Calu3 (cell line): ENCODE data around the gene AK4. TPM values are rescaled to one million over a fixed set of nuclear protein-coding genes. Genes with fewer than 3 reads are reported as not detected.
"Not testable (repeated sequence)": the region's sequence is repeated elsewhere in the genome, so short reads cannot be mapped to it uniquely, and the experiment has no call there.

ENCODE experiments used
- BruUV-seq: library from RNA; stranded (reverse); fragments of 400-500 nt; replicated peaks from 2 replicates; lab custom pipeline; 2021; lab: Mats Ljungman, UMichigan
- CTCF ChIA-PET: fragments of 300-600 bp; sonication (Branson Sonifier 250); formaldehyde crosslinking; loops from one replicate; lab custom pipeline; 2022; ENCODE audit warnings: antibody characterized with exemption; lab: Charles Lee
- DNase-seq: peaks from one replicate; pipeline ENCODE4 v3.0.0; 2022
- H3K27ac Mint-ChIP-seq: one replicate; pipeline ENCODE4 v1.8.0; 2022; ENCODE audit warnings: mixed read lengths; ENCODE audit not compliant: unreplicated experiment
- H3K27me3 Mint-ChIP-seq: one replicate; pipeline ENCODE4 v1.8.0; 2022; ENCODE audit warnings: mixed read lengths; ENCODE audit not compliant: unreplicated experiment
- H3K36me3 Mint-ChIP-seq: one replicate; pipeline ENCODE4 v1.8.0; 2022; ENCODE audit warnings: mild to moderate bottlenecking, moderate library complexity, mixed read lengths; ENCODE audit not compliant: insufficient read depth, unreplicated experiment
- H3K4me1 Mint-ChIP-seq: one replicate; pipeline ENCODE4 v1.8.0; 2022; ENCODE audit warnings: mild to moderate bottlenecking, low read depth, mixed read lengths; ENCODE audit not compliant: unreplicated experiment
- H3K4me3 Mint-ChIP-seq: one replicate; pipeline ENCODE4 v1.8.0; 2022; ENCODE audit warnings: mild to moderate bottlenecking, low read depth, moderate library complexity, mixed read lengths; ENCODE audit not compliant: unreplicated experiment
- H3K9me3 Mint-ChIP-seq: one replicate; pipeline ENCODE4 v1.8.0; 2022; ENCODE audit warnings: low read depth, mixed read lengths; ENCODE audit not compliant: unreplicated experiment
- CTCF ChIP-seq: fragments of 200-600 bp; IDR thresholded peaks from one replicate; pipeline ENCODE4 v1.8.0; 2022; ENCODE audit warnings: antibody characterized with exemption; ENCODE audit not compliant: unreplicated experiment
- intact Hi-C: fragments of 100-400 bp; cut with micrococcal nuclease; formaldehyde crosslinking; loops from one replicate; pipeline ENCODE4 v1.10.0; 2022; ENCODE audit not compliant: unreplicated experiment
- total RNA-seq: library from RNA; stranded (reverse); gene quantifications from 2 replicates; pipeline ENCODE4 v1.2.3, GENCODE V29; 2022

Gene AK4
- total RNA-seq, 1 experiment from 2014 or later, result 49.9 TPM

DNA sequence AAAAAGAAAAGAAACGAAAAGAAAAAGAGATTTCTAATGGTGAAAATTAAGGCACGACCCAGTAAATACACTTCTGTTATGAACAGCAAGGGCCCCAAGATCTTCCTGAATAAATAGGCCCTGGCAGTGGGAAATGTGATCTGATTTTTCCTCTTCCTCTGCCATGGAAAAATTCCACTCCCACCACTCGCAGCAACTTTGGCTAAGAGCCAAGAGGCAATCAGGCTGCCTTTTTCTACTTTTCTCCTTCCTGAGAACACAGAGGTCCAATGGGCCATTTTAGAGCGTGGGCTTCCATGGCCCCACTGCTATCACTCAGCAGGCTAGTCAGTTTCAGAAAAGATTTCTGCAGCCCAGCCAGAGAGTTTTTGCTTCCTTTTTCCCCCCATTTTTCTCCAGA is 33.7 kb upstream of the AK4 start:
- no peaks in the 10 kb centered on the region for H3K27me3 Mint-ChIP-seq
- H3K4me3 Mint-ChIP-seq, result no peak overlapping the region
- no peak overlapping the region for H3K27ac Mint-ChIP-seq
- H3K9me3 Mint-ChIP-seq, result peaks cover 3% of the 10 kb centered on the region
- intact Hi-C loops, result no loop called here
- TF ChIP-seq CTCF, result no peak
- BruUV-seq, result no TSS peak
- CTCF ChIA-PET, result no interaction called here
- DNase-seq, result no peak
- no peaks in the 10 kb centered on the region for H3K4me1 Mint-ChIP-seq
- H3K36me3 Mint-ChIP-seq, result no peaks in the 10 kb centered on the region

- CTCF ChIA-PET, result no interaction called here
- Mint-ChIP-seq H3K36me3 (no peaks in the 10 kb centered on the region), H3K27ac (no peak overlapping the region), H3K4me1 (no peaks in the 10 kb centered on the region), H3K4me3 (no peak overlapping the region), H3K27me3 (no peaks in the 10 kb centered on the region), H3K9me3 (no peaks in the 10 kb centered on the region)
- intact Hi-C loops, result no loop called here
- DNase-seq, result no peak
- BruUV-seq, result no TSS peak
- TF ChIP-seq CTCF, result no peak
Observed at GRCh38 chr1:65119951-65120350, 28.1 kb upstream of the AK4 start.

- H3K27me3 Mint-ChIP-seq, H3K36me3 Mint-ChIP-seq, intact Hi-C loops, H3K4me1 Mint-ChIP-seq, H3K9me3 Mint-ChIP-seq, H3K4me3 Mint-ChIP-seq, H3K27ac Mint-ChIP-seq, DNase-seq, BruUV-seq: not testable (repeated sequence)
- CTCF ChIA-PET, result interaction anchor here (1.0 kb wide), 1 partner anchor 47 kb away, joined by 4 read pairs; no protein-coding TSS in a partner anchor
Observed at GRCh38 chr1:65129104-65129503, 18.9 kb upstream of the AK4 start.

GRCh38 chr1:65138524-65138923 is 9.5 kb upstream of the AK4 start:
- intact Hi-C loops, result no loop called here
- H3K4me1 Mint-ChIP-seq, result peaks cover 20% of the 10 kb centered on the region
- no peaks in the 10 kb centered on the region for H3K36me3 Mint-ChIP-seq
- no peak overlapping the region for H3K27ac Mint-ChIP-seq
- DNase-seq, result no peak
- no peak for TF ChIP-seq CTCF
- CTCF ChIA-PET, result no interaction called here
- BruUV-seq, result no TSS peak
- H3K9me3 Mint-ChIP-seq, result no peaks in the 10 kb centered on the region
- no peaks in the 10 kb centered on the region for H3K27me3 Mint-ChIP-seq
- no peak overlapping the region for H3K4me3 Mint-ChIP-seq

DNA sequence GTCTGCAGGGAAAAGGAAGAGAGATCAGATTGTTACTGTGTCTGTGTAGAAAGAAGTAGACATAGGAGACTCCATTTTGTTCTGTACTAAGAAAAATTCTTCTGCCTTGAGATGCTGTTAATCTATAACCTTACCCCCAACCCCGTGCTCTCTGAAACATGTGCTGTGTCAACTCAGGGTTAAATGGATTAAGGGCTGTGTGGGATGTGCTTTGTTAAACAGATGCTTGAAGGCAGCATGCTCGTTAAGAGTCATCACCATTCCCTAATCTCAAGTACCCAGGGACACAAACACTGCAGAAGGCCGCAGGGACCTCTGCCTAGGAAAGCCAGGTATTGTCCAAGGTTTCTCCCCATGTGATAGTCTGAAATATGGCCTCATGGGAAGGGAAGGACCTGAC is 8.2 kb upstream of the AK4 start:
- H3K9me3 Mint-ChIP-seq, CTCF ChIA-PET, H3K27me3 Mint-ChIP-seq, H3K36me3 Mint-ChIP-seq, DNase-seq, H3K4me3 Mint-ChIP-seq, H3K27ac Mint-ChIP-seq, BruUV-seq: not testable (repeated sequence)
- H3K4me1 Mint-ChIP-seq, result peaks cover 28% of the 10 kb centered on the region
- intact Hi-C loops, result loop anchor here (5.0 kb wide), 1 partner anchor 38 kb away; no protein-coding TSS in a partner anchor
